SU-DHL-6 (cell line): ENCODE results near the gene PAX5.

Source experiments
- H2AFZ ChIP-seq: fragments of 200-600 bp; sonication (generic); 2 replicates; pipeline ENCODE4 v1.6.1; 2014; ENCODE audit warnings: low read depth, mild to moderate bottlenecking, moderate library complexity, mixed read lengths, antibody characterized with exemption, low read length; ENCODE audit not compliant: severe bottlenecking
- H3F3A ChIP-seq: fragments of 200-600 bp; shearing (Covaris generic); 2 replicates; pipeline ENCODE4 v1.6.0; 2016; ENCODE audit warnings: antibody characterized with exemption, mild to moderate bottlenecking; ENCODE audit not compliant: insufficient read depth
- H3K27ac ChIP-seq: fragments of 200-600 bp; sonication (generic); 2 replicates; pipeline ENCODE4 v1.5.1; 2016; ENCODE audit warnings: low read depth, mild to moderate bottlenecking, low read length, moderate library complexity, mixed read lengths
- H3K27me3 ChIP-seq: fragments of 200-600 bp; sonication (generic), shearing (Covaris generic); 2 replicates; pipeline ENCODE4 v1.6.0; 2014; ENCODE audit warnings: mild to moderate bottlenecking, low read length
- H3K36me3 ChIP-seq: fragments of 200-600 bp; sonication (generic); 2 replicates; pipeline ENCODE4 v1.6.1; 2014; ENCODE audit warnings: mild to moderate bottlenecking, low read length, mixed read lengths
- H3K4me2 ChIP-seq: fragments of 300-600, 200-600 bp; shearing (Covaris generic), sonication (generic); 2 replicates; pipeline ENCODE4 v1.6.0; 2014; ENCODE audit warnings: low read length, low read depth, mild to moderate bottlenecking; ENCODE audit not compliant: poor library complexity, severe bottlenecking
- H3K4me3 ChIP-seq: fragments of 200-600 bp; sonication (generic); 2 replicates; pipeline ENCODE4 v1.5.1; 2014; ENCODE audit warnings: antibody characterized with exemption, low read length, mild to moderate bottlenecking, mixed read lengths; ENCODE audit not compliant: insufficient read depth, poor library complexity, severe bottlenecking
- H3K79me2 ChIP-seq: fragments of 200-600 bp; sonication (generic); 2 replicates; pipeline ENCODE4 v1.6.1; 2014; ENCODE audit warnings: mild to moderate bottlenecking, low read length, moderate library complexity; ENCODE audit not compliant: insufficient read depth
- H3K9ac ChIP-seq: fragments of 200-600 bp; sonication (generic); 2 replicates; pipeline ENCODE4 v1.7.0; 2014; ENCODE audit warnings: mild to moderate bottlenecking, low read length
- H3K9me2 ChIP-seq: fragments of 200-600 bp; sonication (generic); replicated peaks from 2 replicates; pipeline ENCODE4 v1.6.1; 2014; ENCODE audit warnings: low read length; ENCODE audit not compliant: insufficient read depth
- H3K9me3 ChIP-seq: fragments of 200-600 bp; sonication (generic); 2 replicates; pipeline ENCODE4 v1.6.1; 2014; ENCODE audit warnings: low read length, mixed read lengths; ENCODE audit not compliant: insufficient read depth
- H4K20me1 ChIP-seq: fragments of 200-600 bp; sonication (generic); 2 replicates; pipeline ENCODE4 v1.6.1; 2014; ENCODE audit warnings: low read depth, mild to moderate bottlenecking, antibody characterized with exemption, low read length, moderate library complexity, mixed read lengths
- EZH2phosphoT487 ChIP-seq: fragments of 200-600 bp; sonication (generic), shearing (Covaris generic); conservative IDR thresholded peaks from 2 replicates; pipeline ENCODE4 v1.6.1; 2018; ENCODE audit warnings: mild to moderate bottlenecking, antibody characterized with exemption, low read length, moderate library complexity, mixed read lengths
- TF ChIP-seq, protein P1 (sequence below): fragments of 200-600 bp; sonication (generic); IDR thresholded peaks from one replicate; pipeline ENCODE4 v1.5.1; 2017; ENCODE audit warnings: antibody characterized with exemption, mild to moderate bottlenecking, low read length, moderate library complexity; ENCODE audit not compliant: insufficient read depth, poor library complexity, severe bottlenecking

PAX5 gene

DNA sequence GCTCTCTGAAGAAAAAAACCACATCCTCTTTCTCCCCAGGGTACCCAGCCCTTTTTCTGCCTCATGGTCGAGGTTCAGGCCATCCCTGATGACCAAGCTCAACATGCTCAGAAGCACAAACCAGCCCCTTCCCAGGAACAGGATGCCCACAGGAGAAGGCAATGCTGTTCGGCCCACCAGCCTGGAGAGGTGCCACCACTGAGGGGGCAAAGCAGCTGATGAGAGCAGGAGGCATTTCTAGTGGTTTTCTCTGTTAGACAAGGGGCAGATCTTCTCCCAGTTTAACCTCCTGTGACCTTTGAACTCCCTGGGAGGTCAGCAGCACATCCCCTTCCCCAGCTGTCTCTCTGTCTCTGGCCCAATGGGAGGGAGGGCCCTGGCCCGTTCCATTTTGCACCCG is 73.0 kb downstream of the PAX5 start:
- Histone ChIP-seq H3K36me3 (no peaks in the 10 kb centered on the region), H3K27me3 (no peaks in the 10 kb centered on the region), H3K9me3 (no peaks in the 10 kb centered on the region), H2AFZ (no peak overlapping the region), H3K79me2 (no peaks in the 10 kb centered on the region), H3F3A (no peaks in the 10 kb centered on the region), H3K27ac (no peak overlapping the region), H4K20me1 (no peaks in the 10 kb centered on the region; the same call in 1 of the 2 replicates), H3K4me2 (no peak overlapping the region), H3K4me3 (no peak overlapping the region), H3K9ac (no peak overlapping the region), H3K9me2 (no peaks in the 10 kb centered on the region)
- no peak for TF ChIP-seq EZH2phosphoT487
- TF ChIP-seq, protein P1, sequence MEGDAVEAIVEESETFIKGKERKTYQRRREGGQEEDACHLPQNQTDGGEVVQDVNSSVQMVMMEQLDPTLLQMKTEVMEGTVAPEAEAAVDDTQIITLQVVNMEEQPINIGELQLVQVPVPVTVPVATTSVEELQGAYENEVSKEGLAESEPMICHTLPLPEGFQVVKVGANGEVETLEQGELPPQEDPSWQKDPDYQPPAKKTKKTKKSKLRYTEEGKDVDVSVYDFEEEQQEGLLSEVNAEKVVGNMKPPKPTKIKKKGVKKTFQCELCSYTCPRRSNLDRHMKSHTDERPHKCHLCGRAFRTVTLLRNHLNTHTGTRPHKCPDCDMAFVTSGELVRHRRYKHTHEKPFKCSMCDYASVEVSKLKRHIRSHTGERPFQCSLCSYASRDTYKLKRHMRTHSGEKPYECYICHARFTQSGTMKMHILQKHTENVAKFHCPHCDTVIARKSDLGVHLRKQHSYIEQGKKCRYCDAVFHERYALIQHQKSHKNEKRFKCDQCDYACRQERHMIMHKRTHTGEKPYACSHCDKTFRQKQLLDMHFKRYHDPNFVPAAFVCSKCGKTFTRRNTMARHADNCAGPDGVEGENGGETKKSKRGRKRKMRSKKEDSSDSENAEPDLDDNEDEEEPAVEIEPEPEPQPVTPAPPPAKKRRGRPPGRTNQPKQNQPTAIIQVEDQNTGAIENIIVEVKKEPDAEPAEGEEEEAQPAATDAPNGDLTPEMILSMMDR, result no peak

GRCh38 chr9:36960575-36960955 is 73.5 kb downstream of the PAX5 start:
- Histone ChIP-seq H3K9me3 (no peaks in the 10 kb centered on the region), H3K27ac (no peak overlapping the region), H2AFZ (no peak overlapping the region), H3K9me2 (no peaks in the 10 kb centered on the region), H4K20me1 (no peaks in the 10 kb centered on the region; the same call in 1 of the 2 replicates), H3F3A (no peaks in the 10 kb centered on the region; the same call in 1 of the 2 replicates), H3K9ac (no peak overlapping the region), H3K36me3 (no peaks in the 10 kb centered on the region), H3K4me2 (no peak overlapping the region), H3K4me3 (no peak overlapping the region), H3K27me3 (no peaks in the 10 kb centered on the region), H3K79me2 (no peaks in the 10 kb centered on the region)
- TF ChIP-seq, protein P1, result no peak
- no peak for TF ChIP-seq EZH2phosphoT487

DNA sequence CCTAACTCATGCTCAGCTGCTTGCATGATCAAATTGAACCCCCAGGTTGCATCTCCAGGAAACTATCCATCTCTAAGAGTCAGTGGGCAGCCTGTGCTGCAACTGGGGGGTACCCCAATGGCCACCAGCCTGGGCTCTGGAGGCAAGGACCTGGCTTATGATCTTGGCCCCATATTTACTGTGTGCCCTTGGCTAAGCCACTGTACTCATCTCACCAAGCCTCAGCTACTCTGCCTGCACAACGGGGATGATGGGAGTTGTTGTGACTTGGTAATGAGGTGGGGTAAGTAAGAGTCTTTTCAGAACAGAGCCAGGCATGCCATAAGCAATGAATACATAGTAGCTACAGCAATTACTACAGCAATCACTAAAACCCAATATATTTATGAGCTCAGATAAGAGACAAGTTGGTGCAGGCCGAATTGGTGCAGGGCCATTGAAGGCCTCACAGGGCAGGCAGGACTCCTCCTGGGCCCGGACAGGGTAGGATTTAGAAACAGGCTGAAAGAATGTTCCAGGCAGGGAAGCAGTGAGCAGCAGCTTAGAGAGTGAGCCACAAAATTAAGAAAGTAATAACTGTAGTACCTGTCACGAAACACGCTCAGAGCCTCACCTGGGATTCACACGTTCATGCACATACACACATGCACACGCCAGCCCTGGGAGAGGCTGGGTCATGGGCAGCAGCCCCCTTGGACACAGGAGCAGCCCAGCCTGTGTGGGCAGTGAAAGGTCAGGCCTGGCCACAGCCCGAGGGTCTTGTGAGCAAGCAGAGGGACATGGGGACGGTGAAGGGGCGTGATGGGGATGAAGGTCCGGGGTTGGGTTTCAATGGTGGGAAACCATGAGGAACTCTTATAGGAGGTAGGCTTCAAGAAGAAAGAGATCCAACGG is 74.1 kb downstream of the PAX5 start:
- TF ChIP-seq, protein P1, result no peak
- no peak for TF ChIP-seq EZH2phosphoT487
- Histone ChIP-seq H3F3A (no peaks in the 10 kb centered on the region; the same call in 1 of the 2 replicates), H3K9me3 (no peaks in the 10 kb centered on the region), H3K36me3 (peaks cover 2% of the 10 kb centered on the region; the same call in 1 of the 2 replicates), H3K9me2 (no peaks in the 10 kb centered on the region), H3K27me3 (no peaks in the 10 kb centered on the region), H3K4me2 (no peak overlapping the region), H3K27ac (no peak overlapping the region), H3K9ac (no peak overlapping the region), H4K20me1 (no peaks in the 10 kb centered on the region; the same call in 1 of the 2 replicates), H2AFZ (no peak overlapping the region), H3K79me2 (no peaks in the 10 kb centered on the region), H3K4me3 (no peak overlapping the region)
